NCI-H2107 (cell line): ENCODE results near the gene INAFM2.

Source experiments
- DNase-seq: peaks from one replicate; lab custom pipeline; 2025; lab: John Stamatoyannopoulos, UW

Gene INAFM2

GRCh38 chr15:40329804-40330203, 6.3 kb downstream of the INAFM2 start:
- DNase-seq = no peak

GRCh38 chr15:40330368-40330836, 6.9 kb downstream of the INAFM2 start:
- DNase-seq = no peak

- DNase-seq = no peak
These were observed 7.5 kb downstream of the INAFM2 start for GRCh38 chr15:40331026-40331425.

- DNase-seq = no peak
These were observed 8.1 kb downstream of the INAFM2 start for GRCh38 chr15:40331637-40332036.

- no peak for DNase-seq
These were observed 8.8 kb downstream of the INAFM2 start for GRCh38 chr15:40332113-40332781.

- DNase-seq = no peak
These were observed 10.5 kb downstream of the INAFM2 start for GRCh38 chr15:40333922-40334492.

GRCh38 chr15:40334541-40334940, 11.0 kb downstream of the INAFM2 start:
- no peak for DNase-seq

GRCh38 chr15:40334941-40335795, 11.7 kb downstream of the INAFM2 start:
- DNase-seq = no peak

GRCh38 chr15:40335938-40336743, 12.6 kb downstream of the INAFM2 start:
- peak; percentile 29 for DNase-seq

GRCh38 chr15:40336744-40337122, 13.2 kb downstream of the INAFM2 start:
- DNase-seq = no peak

- DNase-seq = no peak
These were observed 14.1 kb downstream of the INAFM2 start for GRCh38 chr15:40337597-40337996.

- peak; percentile 20 for DNase-seq
These were observed 14.7 kb downstream of the INAFM2 start for GRCh38 chr15:40338041-40338657.

- no peak for DNase-seq
These were observed 15.6 kb downstream of the INAFM2 start for GRCh38 chr15:40338921-40339620.

- no peak for DNase-seq
These were observed 16.1 kb downstream of the INAFM2 start for GRCh38 chr15:40339621-40339945.

- no peak for DNase-seq
These were observed 16.7 kb downstream of the INAFM2 start for GRCh38 chr15:40340038-40340739.

- DNase-seq = peak; percentile 40
These were observed 17.4 kb downstream of the INAFM2 start, which contains the start of gene CCDC9B for GRCh38 chr15:40340740-40341400. CCDC9B (minus strand) TSS chr15:40340939; CDS start chr15:40340819, 120 bp downstream.

- DNase-seq = no peak
These were observed 19.2 kb downstream of the INAFM2 start for GRCh38 chr15:40342416-40343320.

- no peak for DNase-seq
These were observed 20.0 kb downstream of the INAFM2 start for GRCh38 chr15:40343512-40343911.

- DNase-seq = no peak
These were observed 20.7 kb downstream of the INAFM2 start for GRCh38 chr15:40344217-40344616.
